Measurements from ENCODE around the gene CYFIP2.

GRCh38 chr5:157398305-157398704 is 132.4 kb downstream of the CYFIP2 start:
- no peak for TF ChIP-seq CTCF (IDR thresholded peaks at IDR 0.05)
- TF ChIP-seq POLR2A (IDR thresholded peaks at IDR 0.05) = no peak

All from uterus (tissue), 2 donors.